Activated T-cell treated with anti-CD3 and anti-CD28 coated beads for 4 hours (primary cell): ENCODE results near the gene SEL1L.
"Not testable (repeated sequence)": the region's sequence is repeated elsewhere in the genome, so short reads cannot be mapped to it uniquely, and the experiment has no call there.

Experiments used
- DNase-seq: peaks from one replicate; pipeline ENCODE4 v3.0.0-alpha.2; 2020

The SEL1L gene

DNA sequence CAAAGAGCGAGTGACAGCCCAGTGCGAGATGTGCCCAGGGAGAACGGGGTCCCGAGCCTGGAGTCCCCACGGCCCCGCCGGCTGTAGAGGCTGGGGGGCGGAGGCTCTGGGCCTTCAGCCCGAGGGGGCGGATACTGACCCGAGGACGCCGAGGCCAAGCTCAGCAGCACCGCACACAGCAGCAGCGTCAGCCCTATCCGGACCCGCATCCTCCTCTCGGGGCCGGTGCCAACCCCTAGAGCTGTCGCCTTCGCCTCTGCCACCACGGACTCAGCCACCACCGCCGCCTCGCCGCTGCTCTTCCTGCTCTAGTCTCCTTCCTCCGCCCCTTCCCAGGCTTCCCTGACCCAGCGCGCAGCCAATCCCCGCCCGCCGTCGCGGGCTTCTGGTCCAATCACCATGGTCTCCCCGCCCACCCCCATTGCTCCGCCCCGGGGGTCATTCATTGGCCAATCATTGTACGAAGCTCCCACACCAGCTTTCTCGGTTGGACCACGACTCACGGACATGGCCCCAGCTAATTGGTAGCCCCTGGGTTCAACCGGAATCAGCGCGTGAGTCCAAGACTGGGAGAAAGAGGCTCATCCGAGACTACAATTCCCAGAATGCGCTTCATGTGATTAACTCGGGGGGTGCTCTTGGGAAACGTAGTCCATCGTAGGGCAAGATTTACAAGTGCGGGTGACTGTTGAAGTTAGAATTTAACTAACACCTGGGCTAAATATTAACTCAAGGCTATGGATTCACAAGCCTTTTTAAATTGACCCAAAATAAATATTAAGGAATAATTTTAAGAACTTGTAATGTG lies at the start of gene SEL1L:
Gene SEL1L (minus strand): TSS at position 318 of the 808 bp plus-strand sequence. CDS start 109 bp downstream, at position 209.
- DNase-seq, result peak; percentile 100

DNA sequence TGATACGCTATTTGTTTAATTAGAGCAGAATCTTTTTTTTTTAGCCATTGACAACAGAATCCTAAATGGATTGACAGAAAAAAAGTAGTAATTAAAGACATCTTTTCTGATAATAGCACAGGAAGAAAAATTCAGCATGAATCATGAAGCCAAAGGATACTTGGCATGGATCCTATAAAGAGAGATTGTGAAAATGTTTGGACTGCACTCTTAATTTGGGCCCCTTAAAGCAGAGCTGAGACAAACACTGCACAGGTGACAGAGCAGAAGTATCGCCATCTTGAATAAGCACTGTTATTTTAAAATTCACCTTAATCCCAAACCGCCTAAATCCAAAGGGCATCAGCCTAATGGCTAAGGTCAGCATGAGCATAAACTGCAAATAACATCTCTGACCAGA lies 48.8 kb upstream of the SEL1L start:
- no peak for DNase-seq

DNA sequence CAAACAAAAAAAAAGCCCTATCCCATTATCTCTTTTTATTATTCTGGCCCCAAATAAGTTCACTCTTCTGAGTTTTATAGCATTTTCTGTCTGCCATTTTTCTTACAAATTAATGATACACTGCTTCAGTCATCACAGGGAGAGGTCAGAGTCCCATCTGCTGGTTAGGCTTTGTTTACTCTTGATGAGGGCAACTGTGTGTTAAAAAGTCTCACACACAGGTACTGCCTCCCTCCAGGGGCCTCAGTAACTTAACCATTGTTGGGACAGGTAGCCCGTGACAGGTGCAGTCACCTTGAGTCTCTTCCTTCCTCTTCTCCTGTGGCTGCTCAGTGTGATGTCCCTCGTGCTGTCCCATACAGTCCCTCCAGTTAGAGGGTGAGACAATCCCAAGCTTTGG lies 45.5 kb upstream of the SEL1L start:
- no peak for DNase-seq

DNA sequence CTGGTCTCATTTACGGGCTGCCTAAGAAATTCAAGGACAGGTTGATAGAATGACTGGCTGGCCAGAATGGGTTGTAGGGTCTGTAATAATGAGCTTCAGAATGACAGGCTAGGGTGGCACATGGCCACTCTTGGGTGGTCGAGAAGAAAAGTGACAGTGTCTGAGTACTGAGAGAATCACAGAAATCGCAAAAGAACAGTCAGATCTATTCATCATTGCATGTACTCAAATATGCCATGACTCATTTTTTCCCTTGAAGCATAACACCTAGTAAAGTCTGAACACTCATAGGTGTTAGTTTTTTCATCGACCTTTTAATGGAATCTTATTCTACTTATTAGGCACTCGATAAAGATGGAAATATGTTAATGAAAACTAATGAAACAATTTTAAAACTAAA lies 37.8 kb upstream of the SEL1L start:
- DNase-seq, result no peak

DNA sequence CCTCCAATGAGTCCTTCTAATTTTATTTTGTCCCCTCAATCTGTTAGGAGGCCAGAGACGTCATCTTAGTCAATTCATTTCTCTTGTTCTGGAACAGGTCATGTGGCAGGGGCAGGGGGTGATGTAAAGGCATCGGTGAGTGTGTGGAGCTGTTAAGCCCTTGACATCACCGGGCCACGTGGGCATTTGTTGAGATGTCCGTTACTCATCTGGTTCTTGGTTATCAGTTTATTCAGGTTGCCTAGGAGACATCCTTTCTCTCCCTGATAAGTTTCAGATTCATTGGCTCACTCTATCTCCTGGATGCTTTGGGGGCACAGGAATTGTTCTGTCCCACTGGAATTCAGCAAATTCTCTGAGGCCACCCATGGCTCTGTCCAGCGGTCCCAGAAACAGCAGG lies 33.6 kb upstream of the SEL1L start:
- DNase-seq, result no peak

DNA sequence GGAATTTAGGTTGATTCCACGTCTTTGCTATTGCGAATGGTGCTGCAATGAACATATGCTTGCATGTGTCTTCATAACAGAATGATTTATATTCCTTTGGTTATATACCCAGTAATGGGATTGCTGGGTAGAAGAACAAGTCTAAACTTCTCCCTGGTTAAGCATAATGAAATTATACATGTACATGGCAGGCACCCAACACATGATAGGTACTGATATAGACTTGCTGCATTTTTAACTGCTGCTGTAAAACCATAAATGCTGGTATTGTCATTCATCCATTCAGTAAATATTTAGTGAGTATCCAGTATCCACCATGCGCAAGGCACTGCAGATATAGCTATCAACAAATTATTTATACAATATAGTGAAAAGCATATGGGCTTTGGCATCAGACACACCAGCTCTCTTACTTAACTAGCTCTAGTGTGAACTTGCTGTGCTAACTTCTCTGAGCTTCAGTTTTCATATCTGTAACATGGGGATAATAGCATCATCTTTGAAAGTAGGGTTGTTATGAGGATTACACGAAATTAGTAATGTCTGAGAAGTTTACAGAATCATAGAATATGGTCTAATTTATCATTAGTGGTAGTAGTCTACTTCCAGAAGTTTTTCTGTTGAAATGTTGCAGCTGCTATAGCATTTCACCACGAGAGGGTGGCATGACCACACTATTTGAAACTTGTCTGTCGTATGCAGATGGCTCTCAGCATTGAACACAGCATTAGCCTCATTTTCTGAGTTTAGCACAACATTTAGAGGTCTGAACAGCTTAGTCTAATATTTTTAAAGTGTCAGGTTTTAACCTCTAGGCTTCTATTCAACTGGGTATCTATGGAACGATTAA lies 32.0 kb upstream of the SEL1L start:
- DNase-seq, result no peak

DNA sequence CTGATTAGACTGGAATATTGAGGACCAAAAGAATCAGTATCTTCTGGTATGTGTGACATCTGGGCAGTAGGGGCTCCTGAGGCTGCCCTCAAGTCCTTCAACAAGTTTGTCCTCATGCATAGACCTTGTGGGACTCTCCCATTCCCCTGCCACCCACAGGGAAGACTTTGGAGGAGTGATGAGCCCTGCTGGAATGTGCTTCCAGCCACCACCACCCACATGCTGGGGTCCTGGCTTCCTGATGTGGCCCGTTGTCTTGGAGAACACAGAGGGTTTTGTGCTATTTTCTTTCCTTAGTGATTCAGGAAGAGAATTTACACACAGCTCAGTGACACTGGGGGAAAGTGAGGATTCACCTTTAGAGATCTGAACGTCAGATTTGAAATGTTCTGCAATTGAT lies 29.2 kb upstream of the SEL1L start:
- DNase-seq, result no peak

DNA sequence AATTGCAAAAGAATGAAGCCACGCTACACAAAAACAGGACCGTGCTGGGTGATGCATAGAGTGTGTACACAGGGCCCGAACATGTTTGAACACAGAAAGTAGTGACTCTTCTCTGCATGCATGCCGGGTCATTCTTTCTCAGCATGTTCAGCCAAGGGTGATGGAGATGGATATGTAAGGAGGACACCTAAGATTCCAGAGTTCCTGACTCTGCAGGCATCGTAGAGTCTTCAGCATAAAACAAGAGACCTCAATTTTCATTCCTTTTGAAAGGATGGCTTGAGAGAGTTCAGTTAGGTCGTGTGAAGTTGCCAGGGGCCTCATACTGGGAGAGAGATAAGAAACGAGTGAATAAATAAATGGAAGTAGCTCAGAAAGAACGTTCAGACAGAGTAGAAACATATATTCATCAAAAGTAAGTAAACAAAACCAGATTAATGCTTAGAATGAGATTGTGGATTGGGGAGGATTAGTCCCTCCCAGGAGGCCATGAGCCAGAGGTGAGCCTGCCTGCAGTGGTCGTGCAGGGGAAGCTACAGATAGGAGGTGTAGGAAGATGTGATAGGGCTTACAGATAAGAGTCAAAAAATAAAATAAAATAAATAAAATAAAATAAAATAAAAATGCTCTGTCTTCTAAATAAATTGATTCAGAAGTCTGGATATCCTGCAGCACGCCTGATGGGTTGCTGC lies 27.6 kb upstream of the SEL1L start:
- DNase-seq, result no peak

DNA sequence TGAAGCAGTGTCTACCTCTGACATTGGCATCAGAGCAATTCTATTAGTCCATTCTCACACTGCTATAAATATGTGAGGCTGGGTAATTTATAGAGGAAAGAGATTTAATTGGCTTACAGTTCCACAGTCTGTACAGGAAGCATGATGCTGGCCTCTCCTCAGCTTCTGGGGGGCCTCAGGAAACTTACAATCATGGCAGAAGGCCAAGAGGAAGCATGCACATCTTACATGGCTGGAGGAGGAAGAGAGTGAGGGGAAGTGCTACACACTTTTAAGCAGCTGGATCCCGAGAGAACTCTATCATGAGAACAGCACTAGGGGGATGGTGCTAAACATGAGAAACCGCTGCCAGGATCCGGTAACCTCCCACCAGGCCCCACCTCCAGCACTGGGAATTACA lies 25.7 kb upstream of the SEL1L start:
- no peak for DNase-seq

DNA sequence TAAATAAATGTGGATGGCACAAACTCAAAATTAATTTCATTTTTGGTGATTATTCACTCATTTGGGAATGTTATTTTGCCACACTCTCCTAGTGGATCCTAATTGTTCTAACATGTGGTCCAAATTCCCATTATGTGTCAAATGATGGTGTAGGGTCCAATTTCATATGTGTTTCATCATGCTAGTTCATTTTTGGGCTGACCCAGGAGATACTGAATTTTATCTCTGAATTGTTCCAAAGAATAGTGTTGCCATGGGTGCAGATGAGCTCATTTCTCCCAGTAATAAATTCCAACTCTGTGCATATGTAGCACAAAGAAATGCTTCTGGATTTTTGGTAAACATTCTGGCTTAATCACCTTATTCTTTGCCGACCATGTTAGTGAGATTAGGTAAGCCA lies 23.5 kb upstream of the SEL1L start:
- no peak for DNase-seq

DNA sequence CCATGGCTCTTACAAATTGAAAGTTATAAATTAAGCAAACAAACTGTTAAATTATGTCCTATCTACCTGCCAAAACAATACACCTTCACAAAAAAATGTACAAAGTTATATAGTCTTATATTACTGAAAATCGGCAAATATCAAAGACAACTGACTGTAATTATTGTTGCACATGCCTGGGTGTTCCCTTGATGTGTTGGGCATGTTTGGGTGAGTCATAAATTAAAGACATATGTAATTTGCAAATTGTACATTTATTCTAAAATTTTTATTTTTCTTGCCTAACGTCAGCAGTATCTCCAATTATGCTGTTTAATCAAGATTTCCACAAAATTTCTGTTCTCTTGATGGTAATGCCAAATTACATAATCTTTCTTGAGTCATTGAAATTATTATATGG lies 22.0 kb upstream of the SEL1L start:
- DNase-seq, result no peak

DNA sequence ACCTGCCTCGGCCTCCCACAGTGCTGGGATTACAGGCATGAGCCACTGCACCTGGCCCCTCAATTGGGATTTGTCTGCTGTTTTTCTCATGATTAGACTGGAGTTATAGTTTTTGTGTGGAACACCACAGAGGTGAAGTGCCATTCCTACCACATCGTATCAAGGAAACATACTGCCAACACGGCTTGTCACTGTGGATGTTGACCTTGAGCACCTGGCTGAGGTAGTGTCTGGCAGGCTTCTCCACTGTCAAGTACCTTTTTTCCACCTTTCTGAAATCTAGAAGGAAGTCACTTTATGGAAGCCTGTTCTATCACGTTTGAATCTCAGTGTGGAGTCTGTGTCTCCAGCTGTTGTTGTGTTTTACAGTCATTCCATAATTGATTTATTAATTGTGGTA lies 21.4 kb upstream of the SEL1L start:
- no peak for DNase-seq

DNA sequence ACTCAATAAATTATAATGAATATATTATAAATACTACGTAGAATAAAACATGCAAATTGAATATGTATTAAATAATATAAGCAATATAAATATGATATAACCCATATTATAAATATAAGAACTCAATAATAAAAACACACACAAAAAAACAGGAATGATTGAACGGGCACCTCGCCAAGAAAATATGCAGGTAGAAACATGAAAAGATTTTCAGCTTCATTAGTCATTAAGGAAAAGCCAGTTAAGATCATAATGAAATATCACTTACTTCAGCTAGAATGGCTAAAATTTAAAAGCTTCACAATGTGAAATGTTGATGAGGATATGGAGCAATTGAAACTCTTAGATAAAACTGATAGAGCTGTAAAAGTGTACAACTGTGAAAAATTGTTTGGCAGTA lies 17.8 kb upstream of the SEL1L start:
- no peak for DNase-seq

DNA sequence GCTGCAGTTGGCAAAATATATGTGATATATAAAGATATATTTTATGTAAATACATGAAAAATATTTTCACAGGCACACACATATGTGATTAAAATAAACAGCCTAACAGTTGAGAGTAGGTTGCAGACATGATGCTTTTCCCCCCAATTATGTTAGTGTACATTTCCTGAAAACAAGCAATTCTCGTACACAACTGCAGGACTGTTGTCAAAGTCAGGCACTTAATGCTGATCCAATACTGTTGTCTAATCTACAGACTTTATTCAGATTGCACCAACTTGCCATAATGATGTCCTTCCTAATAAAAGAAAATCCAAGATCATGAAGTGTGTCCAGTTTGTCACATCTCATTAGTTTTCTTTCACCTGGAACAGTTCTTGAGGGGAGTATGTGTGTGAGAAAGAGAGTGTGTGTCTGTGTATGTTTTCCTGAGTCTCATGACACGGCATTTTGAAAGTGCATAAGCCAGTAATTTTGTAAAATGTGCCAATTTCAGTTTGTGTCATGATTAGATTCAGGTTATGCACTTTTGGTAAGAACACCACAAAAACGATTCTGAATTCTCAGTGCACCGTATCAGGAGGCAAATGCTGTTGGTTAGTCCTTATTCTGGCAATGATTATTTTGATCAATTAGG lies 16.5 kb upstream of the SEL1L start:
- no peak for DNase-seq

DNA sequence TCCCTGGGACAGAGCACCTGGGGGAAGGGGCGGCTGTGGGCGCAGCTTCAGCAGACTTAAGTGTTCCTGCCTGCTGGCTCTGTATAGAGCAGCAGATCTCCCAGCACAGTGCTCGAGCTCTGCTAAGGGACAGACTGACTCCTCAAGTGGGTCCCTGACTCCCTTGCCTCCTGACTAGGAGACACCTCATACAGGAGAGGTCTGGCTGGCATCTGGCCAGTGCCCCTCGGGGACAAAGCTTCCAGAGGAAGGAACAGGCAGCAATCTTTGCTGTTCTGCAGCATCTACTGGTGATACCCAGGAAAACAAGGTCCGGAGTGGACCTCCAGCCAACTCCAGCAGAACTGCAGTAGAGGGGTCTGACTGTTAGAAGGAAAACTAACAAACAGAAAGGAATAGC lies 7.6 kb upstream of the SEL1L start:
- DNase-seq, result not testable (repeated sequence)

DNA sequence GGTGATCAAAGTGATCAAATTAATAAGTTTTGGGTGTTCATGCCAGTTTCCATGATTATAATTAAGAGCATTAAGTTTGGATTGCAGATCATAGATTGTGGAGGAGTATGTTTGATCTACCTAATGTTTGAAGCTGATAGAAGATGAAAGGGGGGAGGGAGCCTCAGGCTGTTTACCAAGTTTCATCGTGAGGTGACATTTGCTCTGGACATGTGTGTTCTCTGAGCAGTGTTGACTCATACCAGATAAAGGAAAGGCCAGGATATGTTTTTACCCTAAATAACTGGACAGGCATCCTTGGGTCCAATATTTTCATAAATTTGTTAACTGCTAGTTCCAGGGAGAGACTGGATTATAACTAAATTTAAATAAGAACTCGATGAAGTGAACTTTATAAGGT lies 3.5 kb upstream of the SEL1L start:
- no peak for DNase-seq

DNA sequence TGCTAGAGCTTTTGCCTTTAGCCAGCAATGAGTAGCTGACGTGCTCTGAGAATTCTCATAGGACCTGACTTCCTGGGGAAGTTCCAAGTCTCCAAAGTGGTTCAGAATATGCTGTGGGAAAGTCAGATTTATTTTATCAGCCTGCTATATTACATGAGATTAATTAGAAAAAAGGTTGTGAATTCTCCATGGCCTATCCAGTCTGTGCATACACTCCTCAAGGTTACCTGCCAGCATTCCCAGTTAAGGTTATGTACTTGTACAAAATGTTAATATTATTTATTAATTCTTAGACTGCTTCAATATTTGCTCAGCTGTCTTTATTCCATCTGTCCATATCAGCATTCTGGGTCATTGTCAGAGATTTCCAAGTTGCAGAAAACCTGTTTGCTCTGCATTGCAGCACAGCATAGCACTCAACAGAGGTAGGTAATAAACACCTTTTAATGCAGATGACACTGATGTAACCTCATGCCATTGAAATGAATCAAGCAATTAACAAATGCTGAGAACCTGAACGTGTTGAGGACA lies 2.7 kb upstream of the SEL1L start:
- no peak for DNase-seq

DNA sequence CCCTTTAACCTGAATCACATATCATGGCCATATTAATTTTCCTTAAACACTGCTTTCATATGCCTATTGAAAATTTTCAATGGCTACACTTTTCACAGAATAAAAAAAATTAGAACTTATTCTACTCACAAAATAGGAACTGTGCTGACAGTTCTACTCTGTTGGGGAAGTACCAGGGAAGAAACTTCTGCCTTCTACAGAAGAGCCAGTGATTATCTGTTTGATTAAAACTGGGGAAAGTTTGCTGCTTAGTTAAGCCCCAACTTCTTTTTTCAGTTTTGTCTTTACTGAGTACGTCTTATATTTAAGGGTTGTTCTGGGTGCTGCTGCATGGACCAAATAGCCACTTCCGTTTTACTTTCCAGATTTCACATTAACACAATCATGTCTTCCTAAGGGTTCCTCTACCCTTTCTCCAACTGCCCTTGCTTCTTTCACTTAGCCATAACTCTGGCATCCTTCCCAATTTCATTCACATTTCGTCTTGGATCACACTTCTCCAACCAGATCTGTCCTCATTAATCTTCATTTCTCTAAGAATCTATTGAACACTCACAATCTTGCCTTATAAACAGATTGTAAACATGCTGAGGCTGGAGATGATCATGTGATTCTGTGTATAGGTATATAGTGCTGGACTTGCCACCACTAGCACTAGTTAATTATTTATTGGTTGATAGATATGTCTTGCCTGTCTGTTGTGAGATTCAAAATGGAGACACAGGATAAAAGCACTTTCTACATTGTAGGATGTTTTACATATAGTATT lies 1.9 kb upstream of the SEL1L start:
- DNase-seq, result no peak

DNA sequence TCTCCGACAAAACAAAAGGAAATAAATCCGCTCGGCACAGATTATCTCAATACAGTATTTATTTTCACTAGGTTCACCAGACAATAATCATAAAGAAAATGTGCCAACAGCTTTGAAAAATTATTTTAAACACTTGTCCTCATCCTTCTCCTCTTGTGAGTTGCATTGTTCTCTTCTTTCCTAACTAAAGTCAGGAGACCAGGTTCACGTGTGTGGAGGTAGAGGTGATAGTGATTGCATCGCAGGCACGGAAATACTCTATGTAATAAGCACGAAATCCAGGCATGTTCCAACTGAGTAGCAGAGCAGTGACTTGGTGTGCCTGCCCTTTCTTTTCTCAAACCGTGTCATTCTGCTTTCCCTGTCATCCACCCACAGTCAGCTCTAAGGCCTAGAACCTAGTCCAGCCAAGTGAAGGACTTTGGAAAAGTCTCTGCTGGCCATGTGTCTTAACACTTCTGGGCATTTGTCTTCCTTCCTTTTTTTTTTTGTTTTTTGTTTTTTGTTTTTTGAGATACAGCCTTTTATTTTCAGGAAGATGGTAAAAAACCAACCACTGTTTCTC lies 939 bp upstream of the SEL1L start:
- no peak for DNase-seq

DNA sequence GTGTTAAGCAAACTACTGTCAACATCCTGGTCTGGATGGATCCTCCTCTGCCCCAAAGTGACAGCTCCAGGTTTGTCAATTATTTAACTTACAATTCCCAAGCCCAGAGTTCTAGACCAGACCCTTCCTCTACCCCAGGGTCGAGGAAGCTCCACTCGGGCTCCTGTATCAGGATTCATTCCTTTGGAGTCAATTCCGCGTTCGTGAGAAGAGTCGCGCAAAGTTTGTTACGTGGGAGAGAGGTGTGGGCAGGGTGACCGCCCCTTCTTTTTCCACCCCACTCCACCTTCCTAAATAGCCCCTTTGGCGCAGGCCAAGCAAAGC lies 479 bp downstream of the SEL1L start:
- no peak for DNase-seq

DNA sequence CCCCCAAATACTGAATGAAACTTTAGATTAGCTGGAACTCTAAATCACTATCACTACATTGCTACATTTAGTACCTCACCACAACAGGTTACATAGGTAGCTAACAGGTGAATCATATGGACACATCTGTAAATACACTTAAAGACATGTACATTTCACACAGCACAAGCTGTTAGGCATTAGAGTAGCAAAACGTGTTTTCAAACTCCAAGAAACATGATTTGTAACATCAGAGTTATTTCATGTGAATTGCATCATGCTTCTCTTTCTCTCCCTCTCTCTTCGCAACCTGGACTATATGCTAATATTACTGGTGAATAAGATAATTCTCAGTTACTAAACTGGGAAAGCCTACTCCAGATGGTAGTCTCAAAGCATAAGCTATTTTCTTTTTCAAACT lies 4.3 kb downstream of the SEL1L start:
- DNase-seq, result no peak

DNA sequence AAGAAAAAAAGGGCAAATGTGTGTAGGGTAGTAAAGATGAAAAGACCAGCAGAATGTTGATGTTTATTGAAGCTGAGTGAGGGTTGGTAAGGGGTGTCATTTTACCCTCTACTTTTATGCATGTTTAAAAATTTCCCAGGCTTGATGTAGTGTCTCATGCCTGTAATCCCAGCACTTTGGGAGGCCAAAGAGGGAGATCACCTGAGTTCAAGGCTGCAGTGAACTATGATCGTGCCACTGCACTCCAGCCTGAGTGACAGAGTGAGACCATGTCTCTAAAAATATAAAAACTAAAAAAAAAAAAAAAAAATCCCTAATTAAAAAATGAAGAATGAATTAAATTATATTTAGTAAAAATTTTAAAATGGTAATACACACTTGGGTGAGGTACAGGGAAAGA lies 8.5 kb downstream of the SEL1L start:
- DNase-seq, result no peak
